H1 (cell line): ENCODE measurements around the gene VPS18. TPM values are rescaled to one million over a fixed set of nuclear protein-coding genes. Genes with fewer than 3 reads are reported as not detected.

Experiments
- CTCF ChIA-PET: fragments of 300-600 bp; sonication (Branson Sonifier 250); formaldehyde crosslinking; loops from one replicate; lab custom pipeline; 2021; ENCODE audit not compliant: partially characterized antibody; lab: Charles Lee
- POLR2A ChIA-PET: fragments of 300-600 bp; sonication (Branson Sonifier 250); formaldehyde crosslinking; loops from one replicate; lab custom pipeline; 2021; ENCODE audit warnings: inconsistent platforms; ENCODE audit not compliant: partially characterized antibody; lab: Charles Lee
- DNase-seq, 2 experiments: peaks; one replicate each; pipeline versions ENCODE4 v3.0.0 to v3.0.0-alpha.2; 2010 to 2022; ENCODE audit warnings: low spot score in 2 of 2, low read depth in 1 of 2, mixed read lengths in 1 of 2
- FAIRE-seq: peaks from 2 replicates; lab custom pipeline; 2011; peaks lifted over from hg19 to GRCh38; lab: Jason Lieb, UNC
- H2AFZ ChIP-seq: 2 replicates; pipeline ENCODE4 v1.8.1; 2012; ENCODE audit warnings: low read length, inconsistent platforms
- H2AK5ac ChIP-seq: 2 replicates; pipeline ENCODE4 v1.6.1; 2013; ENCODE audit warnings: low read depth, low read length
- H2BK120ac ChIP-seq: replicated peaks from 2 replicates; pipeline ENCODE3; 2013; ENCODE audit warnings: low read depth, low read length, inconsistent platforms
- H2BK12ac ChIP-seq: 2 replicates; pipeline ENCODE4 v1.6.1; 2013; ENCODE audit warnings: low read depth, low read length
- H2BK15ac ChIP-seq: 2 replicates; pipeline ENCODE4 v1.6.1; 2013; ENCODE audit warnings: low read length
- H2BK20ac ChIP-seq: 2 replicates; pipeline ENCODE4 v1.6.1; 2013; ENCODE audit warnings: low read length
- H2BK5ac ChIP-seq: 2 replicates; pipeline ENCODE4 v1.6.1; 2013; ENCODE audit warnings: low read depth, low read length
- H3K14ac ChIP-seq: 2 replicates; pipeline ENCODE4 v1.6.1; 2013; ENCODE audit warnings: inconsistent platforms; ENCODE audit not compliant: insufficient read length
- H3K18ac ChIP-seq: 2 replicates; pipeline ENCODE4 v1.6.1; 2013; ENCODE audit warnings: low read length; ENCODE audit errors: extremely low read depth
- H3K23ac ChIP-seq: 2 replicates; pipeline ENCODE4 v1.6.1; 2013; ENCODE audit warnings: inconsistent platforms; ENCODE audit not compliant: insufficient read length
- H3K23me2 ChIP-seq: 2 replicates; pipeline ENCODE4 v1.6.1; 2013; ENCODE audit warnings: low read depth, low read length
- H3K27ac ChIP-seq: 2 replicates; pipeline ENCODE4 v1.6.1; 2011; ENCODE audit warnings: low read depth, low read length, inconsistent platforms
- H3K27me3 ChIP-seq, 4 experiments: replicated peaks in 1 of 4; 1 replicate in 1 of 4; 2 replicates in 3 of 4; pipeline versions ENCODE4 v1.6.1 to v1.8.1; 2011 to 2013; ENCODE audit warnings: low read length in 3 of 4, mild to moderate bottlenecking in 3 of 4, inconsistent platforms in 2 of 4, mixed read lengths in 2 of 4, moderate library complexity in 1 of 4; ENCODE audit not compliant: control insufficient read depth in 3 of 4, insufficient read depth in 3 of 4; ENCODE audit errors: extremely low read depth in 1 of 4
- H3K36me3 ChIP-seq, 4 experiments: 2 replicates each; pipeline versions ENCODE4 v1.6.1 to v1.8.1; 2011 to 2013; ENCODE audit warnings: mild to moderate bottlenecking in 4 of 4, low read length in 3 of 4, moderate library complexity in 2 of 4, control low read depth in 1 of 4, inconsistent platforms in 1 of 4; ENCODE audit not compliant: insufficient read depth in 4 of 4, control insufficient read depth in 2 of 4
- H3K4ac ChIP-seq: replicated peaks from 2 replicates; pipeline ENCODE3; 2013; ENCODE audit warnings: low read length, low read depth, mixed read lengths, inconsistent platforms; ENCODE audit not compliant: insufficient read length
- H3K4me1 ChIP-seq, 4 experiments: replicated peaks in 1 of 4; 1 replicate in 1 of 4; 2 replicates in 3 of 4; pipeline versions ENCODE4 v1.6.1 to v1.8.1; 2011 to 2013; ENCODE audit warnings: low read length in 3 of 4, inconsistent platforms in 2 of 4, mixed read lengths in 1 of 4; ENCODE audit not compliant: insufficient read depth in 4 of 4, control insufficient read depth in 3 of 4
- H3K4me2 ChIP-seq, 2 experiments: 2 replicates each; pipeline versions ENCODE4 v1.6.1 to v1.8.1; 2011 to 2013; ENCODE audit warnings: low read depth in 2 of 2, low read length in 2 of 2, control low read depth in 1 of 2, inconsistent platforms in 1 of 2, mild to moderate bottlenecking in 1 of 2; ENCODE audit not compliant: insufficient read depth in 1 of 2
- H3K4me3 ChIP-seq, 4 experiments: fragments of 200-600, 300-600 bp in 1 of 4; sonication (generic), shearing (Covaris generic), sonication (Bioruptor Twin) in 1 of 4; 2 replicates each; pipeline versions ENCODE4 v1.5.1 to v1.8.1; 2011 to 2016; ENCODE audit warnings: low read length in 4 of 4, low read depth in 3 of 4, control low read depth in 2 of 4, inconsistent platforms in 2 of 4, mild to moderate bottlenecking in 2 of 4, mixed read lengths in 1 of 4, moderate library complexity in 1 of 4; ENCODE audit not compliant: insufficient read depth in 2 of 4; ENCODE audit errors: extremely low read depth in 1 of 4
- H3K56ac ChIP-seq: replicated peaks from 2 replicates; pipeline ENCODE3; 2013; ENCODE audit warnings: low read depth, mild to moderate bottlenecking, mixed read lengths, low read length, inconsistent platforms; ENCODE audit not compliant: insufficient read length
- H3K79me1 ChIP-seq: 2 replicates; pipeline ENCODE4 v1.6.1; 2013; ENCODE audit warnings: low read depth, low read length, control low read depth
- H3K79me2 ChIP-seq, 2 experiments: 2 replicates each; pipeline versions ENCODE4 v1.6.1 to v1.8.1; 2012 to 2013; ENCODE audit warnings: low read length in 2 of 2, mild to moderate bottlenecking in 2 of 2, inconsistent platforms in 1 of 2; ENCODE audit not compliant: insufficient read depth in 2 of 2, control insufficient read depth in 1 of 2
- H3K9ac ChIP-seq, 4 experiments: replicated peaks in 1 of 4; 1 replicate in 1 of 4; 2 replicates in 3 of 4; pipeline versions ENCODE4 v1.6.1 to v1.8.1; 2011 to 2013; ENCODE audit warnings: low read depth in 3 of 4, low read length in 3 of 4, control low read depth in 2 of 4, mild to moderate bottlenecking in 2 of 4, moderate library complexity in 2 of 4, inconsistent platforms in 1 of 4; ENCODE audit errors: extremely low read depth in 1 of 4
- H3K9me3 ChIP-seq, 2 experiments: 2 replicates each; pipeline versions ENCODE4 v1.6.1 to v1.8.1; 2012 to 2013; ENCODE audit warnings: mild to moderate bottlenecking in 2 of 2, moderate library complexity in 2 of 2, control low read depth in 1 of 2, inconsistent platforms in 1 of 2, low read depth in 1 of 2, low read length in 1 of 2, mixed read lengths in 1 of 2; ENCODE audit not compliant: insufficient read depth in 2 of 2
- H4K20me1 ChIP-seq, 2 experiments: replicated peaks in 1 of 2; 2 replicates each; pipeline versions ENCODE3 to v1.8.1; 2011 to 2013; ENCODE audit warnings: inconsistent platforms in 2 of 2, low read length in 2 of 2, mild to moderate bottlenecking in 1 of 2; ENCODE audit not compliant: insufficient read depth in 2 of 2, control insufficient read depth in 1 of 2
- H4K5ac ChIP-seq: 2 replicates; pipeline ENCODE4 v1.6.1; 2013; ENCODE audit warnings: low read length, low read depth, mixed read lengths, inconsistent platforms; ENCODE audit not compliant: insufficient read length
- H4K8ac ChIP-seq: 2 replicates; pipeline ENCODE4 v1.8.0; 2013; ENCODE audit warnings: mild to moderate bottlenecking, moderate library complexity, low read length, inconsistent platforms; ENCODE audit not compliant: insufficient read depth; ENCODE audit errors: extremely low read depth
- H4K91ac ChIP-seq: replicated peaks from 2 replicates; pipeline ENCODE3; 2013; ENCODE audit warnings: low read length, mixed read lengths, inconsistent platforms; ENCODE audit not compliant: insufficient read length
- ASH2L ChIP-seq: fragments of 200-600, 300-600 bp; sonication (generic); IDR thresholded peaks from one replicate; pipeline ENCODE4 v1.7.1; 2017; ENCODE audit warnings: low read length
- CBX8 ChIP-seq: fragments of 300-800, 300-1000 bp; sonication (generic); IDR thresholded peaks from 2 replicates; pipeline ENCODE4 v1.7.1; 2016; ENCODE audit warnings: low read depth, low read length, borderline replicate concordance
- CREB1 ChIP-seq: IDR thresholded peaks from 2 replicates; pipeline ENCODE4 v1.6.1; 2012; ENCODE audit warnings: inconsistent platforms
- CTBP2 ChIP-seq: IDR thresholded peaks from 2 replicates; pipeline ENCODE4 v1.7.0; 2011; ENCODE audit warnings: borderline replicate concordance, mild to moderate bottlenecking, moderate library complexity, mixed read lengths, low read length; ENCODE audit not compliant: insufficient read depth, insufficient read length
- FOSL1 ChIP-seq: IDR thresholded peaks from 2 replicates; pipeline ENCODE4 v1.6.1; 2011; ENCODE audit warnings: mild to moderate bottlenecking, low read depth, low read length, moderate library complexity; ENCODE audit not compliant: insufficient read depth
- HDAC6 ChIP-seq: IDR thresholded peaks from one replicate; pipeline ENCODE4 v1.7.1; 2012; ENCODE audit warnings: low read depth, mild to moderate bottlenecking, inconsistent platforms, low read length, moderate library complexity
- MAFK ChIP-seq: IDR thresholded peaks from 2 replicates; pipeline ENCODE4 v1.6.1; 2012; ENCODE audit warnings: low read depth, mild to moderate bottlenecking, improper control_type of control experiment, low read length
- SIX5 ChIP-seq: IDR thresholded peaks from 2 replicates; pipeline ENCODE4 v1.6.1; 2011; ENCODE audit warnings: mild to moderate bottlenecking, low read depth, low read length
- TAF1 ChIP-seq: IDR thresholded peaks from 2 replicates; pipeline ENCODE4 v1.6.1; 2011; ENCODE audit warnings: mild to moderate bottlenecking, low read depth, low read length
- TCF12 ChIP-seq: IDR thresholded peaks from 2 replicates; pipeline ENCODE4 v1.6.1; 2011; ENCODE audit warnings: low read depth, mild to moderate bottlenecking, low read length
- USF2 ChIP-seq: IDR thresholded peaks from 2 replicates; pipeline ENCODE4 v1.6.1; 2011; ENCODE audit warnings: low read length, improper control_type of control experiment
- WGBS, 2 experiments: shearing (Covaris generic) in 1 of 2; methylation state at CpG; one replicate each; pipeline versions ENCODE4 v1.1.6 to v1.1.7; 2013 to 2015; ENCODE audit warnings: low lambda C conversion rate in 2 of 2, mixed read lengths in 2 of 2, inconsistent platforms in 1 of 2, low coverage in 1 of 2, missing lambda C conversion rate in 1 of 2; ENCODE audit not compliant: insufficient replicate concordance in 2 of 2, insufficient coverage in 1 of 2, insufficient read length in 1 of 2; ENCODE audit errors: extremely low coverage in 1 of 2, missing lambda C conversion rate in 1 of 2; 5-methylcytosine and 5-hydroxymethylcytosine counted together
- polyA plus RNA-seq, 7 experiments: library from polyadenylated mRNA; depleted of rRNA in 3 of 7; stranded (reverse) in 5 of 7; unstranded in 2 of 7; fragments of >200 nt in 5 of 7; fragments of 200-250 nt in 2 of 7; gene quantifications; 1 replicate in 5 of 7; 2 replicates in 1 of 7; 4 replicates in 1 of 7; pipeline versions ENCODE4 v1.2.1 to v1.2.3, GENCODE V29; 2011 to 2013; ENCODE audit warnings: missing spikeins in 2 of 7, mixed read lengths in 2 of 7
- total RNA-seq: library from RNA; stranded (reverse); fragmentation: NEBNext Ultra II Directional; extraction: Animal tissue kit (Norgen Biotek cat#: 25700); gene quantifications from 2 replicates; pipeline ENCODE4 v1.2.1, GENCODE V29; 2021
- TF ChIP-seq, protein P1 (sequence below): IDR thresholded peaks from 2 replicates; pipeline ENCODE4 v1.6.1; 2012; ENCODE audit warnings: inconsistent platforms

The VPS18 gene
- total and polyA plus RNA-seq, 2 of the 8 experiments (the other 6 are each of a cell fraction or from before 2014, with no cell fraction given), result 28.9 to 32.7 TPM

- DNase-seq (no peak), FAIRE-seq (no peak)
- Histone ChIP-seq H4K8ac (no peak overlapping the region), H2BK120ac (no peak overlapping the region), H3K27ac (no peak overlapping the region), H3K27me3 (no peaks in the 10 kb centered on the region), H3K18ac (no peak overlapping the region), H3K36me3 (peaks cover 8 to 28% (median 12%) of the 10 kb centered on the region in 4 experiments), H4K91ac (no peak overlapping the region), H2AK5ac (no peak overlapping the region), H3K4ac (no peak overlapping the region), H3K23me2 (peaks cover 10% of the 10 kb centered on the region), H4K20me1 (peaks cover 0 to 10% of the 10 kb centered on the region in 2 experiments), H2BK5ac (no peak overlapping the region), H2BK15ac (no peak overlapping the region), H3K79me1 (no peaks in the 10 kb centered on the region; the same call in 1 of the 2 replicates), H3K23ac (no peak overlapping the region), H2BK12ac (no peak overlapping the region; the same call in none of the 2 replicates), H3K4me3 (peak overlapping the region in 2 of 4 experiments; percentile 47 to 92; a peak in 2 of 8 replicates), H2AFZ (no peak overlapping the region), H3K9ac (no peak overlapping the region; a peak in 1 of 7 replicates), H3K79me2 (peaks cover 0 to 28% of the 10 kb centered on the region in 2 experiments; a peak in 2 of 4 replicates), H4K5ac (no peak overlapping the region), H3K4me1 (peaks cover 2 to 20% (median 12%) of the 10 kb centered on the region in 4 experiments), H3K4me2 (peak overlapping the region in 1 of 2 experiments; percentile 84; a peak in 1 of 4 replicates), H3K9me3 (no peaks in the 10 kb centered on the region), H3K56ac (no peak overlapping the region), H3K14ac (no peak overlapping the region), H2BK20ac (no peak overlapping the region)
- ChIA-PET POLR2A (interaction anchor here (0.6 to 43.8 kb wide), 16 partner anchors 0 to 318 kb away, joined by 3 to 1505 read pairs (median 8); partner anchors contain the start of genes CHAC1, DLL4, INO80 and RHOV), CTCF (interaction anchor here (0.7 to 33.1 kb wide), 8 partner anchors 10 to 46 kb away, joined by 3 to 590 read pairs (median 8); partner anchors contain the start of gene DLL4)
- 90% methylated on average over 4 of the region's 4 CpGs; no CpG with 5 or more reads in 1 of the 2 experiments for WGBS, 2 experiments
- TF ChIP-seq HDAC6 (no peak), SIX5 (no peak), TAF1 (no peak), MAFK (no peak), ASH2L (no peak), TCF12 (no peak), CBX8 (no peak), CTBP2 (no peak), CREB1 (no peak), USF2 (no peak), FOSL1 (no peak)
- TF ChIP-seq, protein P1, sequence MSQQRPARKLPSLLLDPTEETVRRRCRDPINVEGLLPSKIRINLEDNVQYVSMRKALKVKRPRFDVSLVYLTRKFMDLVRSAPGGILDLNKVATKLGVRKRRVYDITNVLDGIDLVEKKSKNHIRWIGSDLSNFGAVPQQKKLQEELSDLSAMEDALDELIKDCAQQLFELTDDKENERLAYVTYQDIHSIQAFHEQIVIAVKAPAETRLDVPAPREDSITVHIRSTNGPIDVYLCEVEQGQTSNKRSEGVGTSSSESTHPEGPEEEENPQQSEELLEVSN, result no peak
These were observed 57.5 kb downstream of the VPS18 start for GRCh38 chr15:40951764-40952163.
